IMR-90 (cell line): ENCODE results near the gene ADARB2. TPM values are rescaled to one million over a fixed set of nuclear protein-coding genes. Genes with fewer than 3 reads are reported as not detected.

ENCODE experiments used
- ATAC-seq: fragments of 200-7000 bp; cut with Tn5 transposase; 2 replicates; pipeline ENCODE4 v1.9.1; 2020; ENCODE audit warnings: low read depth, mild to moderate bottlenecking, moderate library complexity
- BruUV-seq: library from RNA; stranded (reverse); fragments of 400-500 nt; replicated peaks from 2 replicates; lab custom pipeline; 2021; lab: Mats Ljungman, UMichigan
- CTCF ChIA-PET: fragments of 300-600 bp; formaldehyde crosslinking; extraction: SDS; loops from one replicate; lab custom pipeline; 2021; ENCODE audit warnings: antibody characterized with exemption; lab: Yijun Ruan, JAX
- POLR2A ChIA-PET: fragments of 300-600 bp; sonication (Branson Sonifier 250); formaldehyde crosslinking; loops from one replicate; lab custom pipeline; 2022; ENCODE audit warnings: antibody characterized with exemption; ENCODE audit not compliant: unreplicated experiment; lab: Charles Lee
- DNase-seq: peaks from one replicate; pipeline ENCODE4 v3.0.0; 2013
- H2AFZ ChIP-seq: replicated peaks from 2 replicates; pipeline ENCODE3; 2013; ENCODE audit warnings: low read length, mild to moderate bottlenecking; ENCODE audit not compliant: poor library complexity
- H2AK5ac ChIP-seq: 2 replicates; pipeline ENCODE4 v1.6.1; 2013; ENCODE audit warnings: low read depth, low read length, inconsistent platforms
- H2AK9ac ChIP-seq: replicated peaks from 2 replicates; pipeline ENCODE3; 2013; ENCODE audit warnings: mild to moderate bottlenecking, low read depth, low read length, moderate library complexity; ENCODE audit not compliant: poor library complexity
- H2BK120ac ChIP-seq: 2 replicates; pipeline ENCODE4 v1.6.1; 2013; ENCODE audit warnings: low read depth, low read length, inconsistent platforms
- H2BK15ac ChIP-seq: 3 replicates; pipeline ENCODE4 v1.6.1; 2013; ENCODE audit warnings: low read depth, low read length, inconsistent platforms
- H2BK20ac ChIP-seq: 2 replicates; pipeline ENCODE4 v1.6.1; 2013; ENCODE audit warnings: low read depth, mild to moderate bottlenecking, inconsistent platforms, low read length, moderate library complexity
- H2BK5ac ChIP-seq: 2 replicates; pipeline ENCODE4 v1.6.1; 2013; ENCODE audit warnings: mild to moderate bottlenecking, low read depth, low read length, inconsistent platforms; ENCODE audit not compliant: poor library complexity, severe bottlenecking
- H3K14ac ChIP-seq: replicated peaks from 2 replicates; pipeline ENCODE4 v1.6.1; 2013; ENCODE audit warnings: low read depth, low read length, inconsistent platforms
- H3K18ac ChIP-seq: 2 replicates; pipeline ENCODE4 v1.6.1; 2013; ENCODE audit warnings: low read depth, low read length, control low read depth
- H3K23ac ChIP-seq: 2 replicates; pipeline ENCODE4 v1.6.1; 2013; ENCODE audit warnings: low read depth, low read length, inconsistent platforms
- H3K27ac ChIP-seq: 2 replicates; pipeline ENCODE4 v1.5.1; 2013; ENCODE audit warnings: mild to moderate bottlenecking, control low read depth, low read length; ENCODE audit not compliant: insufficient read depth
- H3K27me3 ChIP-seq: 2 replicates; pipeline ENCODE4 v1.6.1; 2013; ENCODE audit warnings: low read length; ENCODE audit not compliant: control insufficient read depth, insufficient read depth
- H3K36me3 ChIP-seq: 2 replicates; pipeline ENCODE4 v1.6.1; 2013; ENCODE audit warnings: low read length, mixed read lengths; ENCODE audit not compliant: control insufficient read depth, insufficient read depth
- H3K4ac ChIP-seq: 2 replicates; pipeline ENCODE4 v1.6.1; 2013; ENCODE audit warnings: low read depth, low read length, inconsistent platforms
- H3K4me1 ChIP-seq: 2 replicates; pipeline ENCODE4 v1.6.1; 2013; ENCODE audit warnings: low read length, mixed read lengths; ENCODE audit not compliant: control insufficient read depth, insufficient read depth
- H3K4me2 ChIP-seq: 2 replicates; pipeline ENCODE4 v1.6.1; 2013; ENCODE audit warnings: low read depth, mild to moderate bottlenecking, control low read depth, low read length, moderate library complexity
- H3K4me3 ChIP-seq: 2 replicates; pipeline ENCODE4 v1.5.1; 2013; ENCODE audit warnings: low read depth, mild to moderate bottlenecking, control low read depth, low read length, moderate library complexity; ENCODE audit not compliant: insufficient read depth
- H3K56ac ChIP-seq: 2 replicates; pipeline ENCODE4 v1.6.1; 2013; ENCODE audit warnings: low read length, inconsistent platforms; ENCODE audit not compliant: insufficient read depth; ENCODE audit errors: extremely low read depth
- H3K79me1 ChIP-seq, 2 experiments: 2 replicates each; pipeline ENCODE4 v1.6.1; 2013; ENCODE audit warnings: low read length in 2 of 2, inconsistent platforms in 1 of 2, low read depth in 1 of 2
- H3K9ac ChIP-seq: 2 replicates; pipeline ENCODE4 v1.6.1; 2013; ENCODE audit warnings: low read depth, low read length, control low read depth
- H3K9me1 ChIP-seq: 2 replicates; pipeline ENCODE4 v1.6.1; 2013; ENCODE audit warnings: low read length, inconsistent platforms; ENCODE audit not compliant: insufficient read depth
- H3K9me3 ChIP-seq: 2 replicates; pipeline ENCODE4 v1.6.1; 2013; ENCODE audit warnings: low read length; ENCODE audit not compliant: control insufficient read depth, insufficient read depth
- H4K20me1 ChIP-seq: 2 replicates; pipeline ENCODE4 v1.6.1; 2013; ENCODE audit warnings: low read length, inconsistent platforms; ENCODE audit not compliant: insufficient read depth
- H4K5ac ChIP-seq: 2 replicates; pipeline ENCODE4 v1.6.1; 2013; ENCODE audit warnings: mild to moderate bottlenecking, low read depth, low read length, control low read depth
- H4K8ac ChIP-seq, 2 experiments: 2 replicates each; pipeline ENCODE4 v1.6.1; 2013; ENCODE audit warnings: low read depth in 2 of 2, low read length in 2 of 2, control low read depth in 1 of 2, inconsistent platforms in 1 of 2
- H4K91ac ChIP-seq: 2 replicates; pipeline ENCODE4 v1.6.1; 2013; ENCODE audit warnings: low read depth, low read length, inconsistent platforms; ENCODE audit not compliant: insufficient read depth
- CEBPB ChIP-seq: IDR thresholded peaks from 2 replicates; pipeline ENCODE4 v1.6.1; 2012; ENCODE audit warnings: low read depth, low read length, improper control_type of control experiment
- ELK1 ChIP-seq: fragments of 150-350 bp; IDR thresholded peaks from 2 replicates; pipeline ENCODE4 v1.6.1; 2016; ENCODE audit warnings: low read depth, mild to moderate bottlenecking, low read length, moderate library complexity, borderline replicate concordance
- FOS ChIP-seq: fragments of 150-350 bp; IDR thresholded peaks from 2 replicates; pipeline ENCODE4 v1.6.1; 2016; ENCODE audit warnings: low read depth, low read length
- MXI1 ChIP-seq: IDR thresholded peaks from 2 replicates; pipeline ENCODE4 v1.6.1; 2012; ENCODE audit warnings: low read depth, mild to moderate bottlenecking, low read length, moderate library complexity, borderline replicate concordance
- SMC3 ChIP-seq: fragments of 150-350 bp; IDR thresholded peaks from 2 replicates; pipeline ENCODE4 v1.6.1; 2016; ENCODE audit warnings: low read depth, mild to moderate bottlenecking, antibody characterized with exemption, low read length, moderate library complexity
- WGBS, 2 experiments: methylation state at CpG; one replicate each; pipeline versions ENCODE4 v1.1.5 to v1.1.7; 2013; ENCODE audit warnings: missing lambda C conversion rate in 2 of 2; ENCODE audit not compliant: insufficient read length in 1 of 2; ENCODE audit errors: extremely low coverage in 2 of 2; 5-methylcytosine and 5-hydroxymethylcytosine counted together
- dilution Hi-C: fragments of 300-500 bp; cut with HindIII; formaldehyde crosslinking; loops from one replicate; pipeline ENCODE4 v1.14.3; 2018; ENCODE audit warnings: low sequenced_read_pairs; ENCODE audit not compliant: unreplicated experiment
- in situ Hi-C: fragments of 300-500 bp; cut with MboI; formaldehyde crosslinking; loops from 3 replicates; pipeline ENCODE4 v1.14.3; 2019; ENCODE audit warnings: low sequenced_read_pairs, inconsistent platforms, mixed read lengths
- intact Hi-C: fragments of 100-400 bp; cut with micrococcal nuclease; formaldehyde crosslinking; loops from 2 replicates; pipeline ENCODE4 v1.10.0; 2022
- polyA plus RNA-seq, 3 experiments: library from polyadenylated mRNA; depleted of rRNA; stranded (reverse); fragments of >200 nt; gene quantifications; 2 replicates each; pipeline ENCODE4 v1.2.3, GENCODE V29; 2012; ENCODE audit warnings: low replicate concordance in 1 of 3
- total RNA-seq: library from RNA; depleted of rRNA; stranded (reverse); fragments of >200 nt; gene quantifications from 2 replicates; pipeline ENCODE4 v1.2.3, GENCODE V29; 2012
- TF ChIP-seq, protein P1 (sequence below): conservative IDR thresholded peaks from 2 replicates; pipeline ENCODE4 v1.5.1; 2012; ENCODE audit warnings: mild to moderate bottlenecking, low read depth, low read length, improper control_type of control experiment

The ADARB2 gene
- total and polyA plus RNA-seq, 2 of the 4 experiments (the other 2 are of a cell fraction), result not detected

GRCh38 chr10:1157615-1157933, 579.8 kb downstream of the ADARB2 start:
- Histone ChIP-seq H2BK15ac (no peak overlapping the region), H4K8ac (no peak overlapping the region), H4K20me1 (no peaks in the 10 kb centered on the region), H4K91ac (no peak overlapping the region), H3K9ac (no peak overlapping the region), H2BK5ac (no peak overlapping the region), H3K4me1 (no peaks in the 10 kb centered on the region), H2BK20ac (no peak overlapping the region), H4K5ac (no peak overlapping the region), H3K9me3 (no peaks in the 10 kb centered on the region), H3K23ac (no peak overlapping the region), H3K56ac (no peak overlapping the region), H3K9me1 (no peaks in the 10 kb centered on the region), H2BK120ac (no peak overlapping the region), H3K4me3 (no peak overlapping the region), H3K18ac (no peak overlapping the region), H2AFZ (no peak overlapping the region), H2AK9ac (no peak overlapping the region), H3K14ac (no peak overlapping the region), H3K36me3 (no peaks in the 10 kb centered on the region), H3K79me1 (no peaks in the 10 kb centered on the region), H3K4ac (no peak overlapping the region), H3K27me3 (peaks cover 5% of the 10 kb centered on the region; the same call in 1 of the 2 replicates), H2AK5ac (no peak overlapping the region), H3K4me2 (no peak overlapping the region), H3K27ac (no peak overlapping the region)
- dilution Hi-C loops, result no loop called here
- ChIA-PET CTCF (no interaction called here), POLR2A (no interaction called here)
- TF ChIP-seq SMC3, result no peak
- TF ChIP-seq MXI1, result no peak
- TF ChIP-seq ELK1, result no peak
- TF ChIP-seq, protein P1, sequence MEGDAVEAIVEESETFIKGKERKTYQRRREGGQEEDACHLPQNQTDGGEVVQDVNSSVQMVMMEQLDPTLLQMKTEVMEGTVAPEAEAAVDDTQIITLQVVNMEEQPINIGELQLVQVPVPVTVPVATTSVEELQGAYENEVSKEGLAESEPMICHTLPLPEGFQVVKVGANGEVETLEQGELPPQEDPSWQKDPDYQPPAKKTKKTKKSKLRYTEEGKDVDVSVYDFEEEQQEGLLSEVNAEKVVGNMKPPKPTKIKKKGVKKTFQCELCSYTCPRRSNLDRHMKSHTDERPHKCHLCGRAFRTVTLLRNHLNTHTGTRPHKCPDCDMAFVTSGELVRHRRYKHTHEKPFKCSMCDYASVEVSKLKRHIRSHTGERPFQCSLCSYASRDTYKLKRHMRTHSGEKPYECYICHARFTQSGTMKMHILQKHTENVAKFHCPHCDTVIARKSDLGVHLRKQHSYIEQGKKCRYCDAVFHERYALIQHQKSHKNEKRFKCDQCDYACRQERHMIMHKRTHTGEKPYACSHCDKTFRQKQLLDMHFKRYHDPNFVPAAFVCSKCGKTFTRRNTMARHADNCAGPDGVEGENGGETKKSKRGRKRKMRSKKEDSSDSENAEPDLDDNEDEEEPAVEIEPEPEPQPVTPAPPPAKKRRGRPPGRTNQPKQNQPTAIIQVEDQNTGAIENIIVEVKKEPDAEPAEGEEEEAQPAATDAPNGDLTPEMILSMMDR, result no peak
- no peak for TF ChIP-seq FOS
- no peak for TF ChIP-seq CEBPB
- in situ Hi-C loops, result no loop called here
- 80% methylated on average over 1 of the region's 4 CpGs; no CpG with 5 or more reads in 1 of the 2 experiments for WGBS, 2 experiments
- no TSS peak for BruUV-seq
- intact Hi-C loops, result no loop called here
- DNase-seq (no peak), ATAC-seq (no peak)
